Measurements from ENCODE around the gene PYGO2. TPM values are rescaled to one million over a fixed set of nuclear protein-coding genes. Genes with fewer than 3 reads are reported as not detected.
A peak's percentile ranks its signal among the peaks of the same experiment; 100 is the strongest.

PYGO2 gene
- total RNA-seq, 1 donor from 2014 or later, result 19.2 TPM

DNA sequence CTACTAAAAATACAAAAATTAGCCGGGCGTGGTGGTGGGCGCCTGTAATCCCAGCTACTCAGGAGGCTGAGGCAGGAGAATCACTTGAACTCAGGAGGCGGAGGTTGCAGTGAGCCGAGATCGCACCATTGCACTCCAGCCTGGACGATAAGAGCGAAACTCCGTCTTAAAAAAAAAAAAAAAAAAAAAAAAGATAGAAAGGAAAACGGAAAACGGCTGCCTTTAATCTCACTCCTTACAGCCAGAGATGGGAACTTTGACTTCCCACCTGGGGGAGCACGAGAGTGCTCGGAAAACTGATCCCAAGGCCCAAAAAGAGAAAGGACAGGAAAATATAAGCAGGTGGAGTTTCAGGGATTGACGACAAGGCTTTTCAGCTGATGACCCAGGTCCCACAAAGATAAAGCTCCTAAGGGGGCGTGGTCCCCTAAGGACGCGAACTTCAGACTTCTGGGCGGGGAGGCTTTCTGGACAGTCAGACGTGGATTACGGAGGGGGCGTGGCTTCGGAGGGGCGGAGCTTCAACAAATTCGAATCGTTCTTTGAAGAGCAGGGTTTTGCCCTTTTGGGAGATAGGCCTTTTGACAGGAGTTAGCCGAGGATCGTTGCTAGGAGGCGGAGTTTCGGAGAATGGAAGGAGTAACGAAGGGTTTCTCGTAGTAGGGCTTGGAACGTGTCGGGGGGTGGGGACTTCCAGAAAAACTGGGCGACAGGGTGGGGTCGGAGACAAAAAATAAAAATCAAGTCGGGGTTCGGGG is 11.9 kb upstream of the PYGO2 start:
- H3K27me3 ChIP-seq, result no peaks in the 10 kb centered on the region
- DNase-seq (ENCODE audit: extremely low spot score in 2 of 2), result peak in 1 of 2 donors; percentile 99
- H3K4me1 ChIP-seq, result peaks cover 49% of the 10 kb centered on the region
- no peaks in the 10 kb centered on the region for H3K36me3 ChIP-seq
- H3K4me3 ChIP-seq, result peak overlapping the region; percentile 66 to 72
- peak; percentile 14 to 56 for TF ChIP-seq POLR2A (IDR thresholded peaks at IDR 0.05)
- TF ChIP-seq, protein P1, sequence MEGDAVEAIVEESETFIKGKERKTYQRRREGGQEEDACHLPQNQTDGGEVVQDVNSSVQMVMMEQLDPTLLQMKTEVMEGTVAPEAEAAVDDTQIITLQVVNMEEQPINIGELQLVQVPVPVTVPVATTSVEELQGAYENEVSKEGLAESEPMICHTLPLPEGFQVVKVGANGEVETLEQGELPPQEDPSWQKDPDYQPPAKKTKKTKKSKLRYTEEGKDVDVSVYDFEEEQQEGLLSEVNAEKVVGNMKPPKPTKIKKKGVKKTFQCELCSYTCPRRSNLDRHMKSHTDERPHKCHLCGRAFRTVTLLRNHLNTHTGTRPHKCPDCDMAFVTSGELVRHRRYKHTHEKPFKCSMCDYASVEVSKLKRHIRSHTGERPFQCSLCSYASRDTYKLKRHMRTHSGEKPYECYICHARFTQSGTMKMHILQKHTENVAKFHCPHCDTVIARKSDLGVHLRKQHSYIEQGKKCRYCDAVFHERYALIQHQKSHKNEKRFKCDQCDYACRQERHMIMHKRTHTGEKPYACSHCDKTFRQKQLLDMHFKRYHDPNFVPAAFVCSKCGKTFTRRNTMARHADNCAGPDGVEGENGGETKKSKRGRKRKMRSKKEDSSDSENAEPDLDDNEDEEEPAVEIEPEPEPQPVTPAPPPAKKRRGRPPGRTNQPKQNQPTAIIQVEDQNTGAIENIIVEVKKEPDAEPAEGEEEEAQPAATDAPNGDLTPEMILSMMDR (IDR thresholded peaks at IDR 0.05), result peak in 1 of 3 experiments; percentile 8
- peak in 1 of 2 donors; percentile 56 for TF ChIP-seq POLR2AphosphoS5 (IDR thresholded peaks at IDR 0.05; ENCODE audit: insufficient read depth in 1 of 2, low read depth in 1 of 2)
- no peaks in the 10 kb centered on the region for H3K9me3 ChIP-seq
- intact Hi-C loops (cut with DNase I), result no loop called here
- H3K27ac ChIP-seq, result peak overlapping the region; percentile 99

DNA sequence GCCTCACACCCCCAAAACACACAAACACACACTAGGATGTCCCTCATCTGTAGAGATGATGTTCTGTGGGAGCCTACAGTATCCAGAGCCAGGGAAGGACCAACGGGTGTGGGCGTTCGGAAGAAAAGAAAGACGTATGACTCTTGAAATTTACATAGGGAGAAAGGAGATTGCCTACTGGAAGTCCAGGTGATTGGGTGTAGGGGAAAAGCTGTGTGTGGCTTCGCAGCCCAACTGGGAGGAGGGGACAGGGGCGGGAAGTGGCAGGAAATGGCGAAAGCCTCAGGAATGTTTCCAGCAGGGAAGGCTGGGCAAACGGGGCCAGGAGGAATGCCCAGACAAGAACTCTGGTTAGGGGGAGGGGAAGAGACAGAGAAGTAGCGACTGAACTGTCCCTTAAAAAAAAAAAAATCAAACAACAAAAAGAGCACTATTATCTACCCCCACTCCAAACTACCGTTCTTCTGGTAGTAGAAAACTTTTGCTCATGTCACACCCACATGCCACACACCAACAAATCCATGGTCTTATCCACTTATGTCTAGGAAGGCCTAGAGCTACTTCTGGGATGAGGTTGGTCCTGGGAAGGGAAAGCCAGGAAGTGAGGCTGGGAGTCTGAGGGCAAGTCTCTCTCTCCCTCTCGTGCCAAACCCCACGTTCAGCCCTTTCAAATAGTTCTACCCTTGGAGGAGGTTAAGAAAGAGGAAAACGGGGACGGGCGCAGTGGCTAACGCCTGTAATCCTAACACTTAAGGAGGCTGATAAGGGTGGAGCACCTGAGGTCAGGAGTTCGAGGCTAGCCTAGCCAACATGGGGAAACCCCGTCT is 11.1 kb upstream of the PYGO2 start:
- H3K36me3 ChIP-seq, result no peaks in the 10 kb centered on the region
- H3K4me1 ChIP-seq, result peaks cover 57% of the 10 kb centered on the region
- peak overlapping the region; percentile 99 for H3K27ac ChIP-seq
- no peak for DNase-seq (ENCODE audit: extremely low spot score in 2 of 2)
- intact Hi-C loops (cut with DNase I), result no loop called here
- H3K27me3 ChIP-seq, result no peaks in the 10 kb centered on the region
- no peaks in the 10 kb centered on the region for H3K9me3 ChIP-seq
- peak; percentile 52 to 82 for TF ChIP-seq POLR2AphosphoS5 (IDR thresholded peaks at IDR 0.05; ENCODE audit: insufficient read depth in 1 of 2, low read depth in 1 of 2)
- no peak for TF ChIP-seq POLR2A (IDR thresholded peaks at IDR 0.05)
- peak overlapping the region; percentile 66 to 72 for H3K4me3 ChIP-seq

DNA sequence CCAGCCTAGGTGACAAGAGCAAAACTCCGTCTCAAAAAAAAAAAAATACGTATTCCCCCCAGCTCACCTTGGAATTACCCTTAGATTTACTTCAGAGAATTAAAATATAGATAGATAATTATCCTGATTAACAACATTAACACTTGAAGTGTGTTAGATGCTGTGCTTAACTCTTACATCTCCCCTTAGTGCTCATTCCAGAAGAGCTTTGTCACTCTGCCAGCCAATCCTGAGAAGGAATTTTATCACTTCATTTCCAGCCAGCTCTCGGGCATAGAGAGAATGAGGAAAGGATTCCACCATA is 10.6 kb upstream of the PYGO2 start:
- peaks cover 62% of the 10 kb centered on the region for H3K4me1 ChIP-seq

DNA sequence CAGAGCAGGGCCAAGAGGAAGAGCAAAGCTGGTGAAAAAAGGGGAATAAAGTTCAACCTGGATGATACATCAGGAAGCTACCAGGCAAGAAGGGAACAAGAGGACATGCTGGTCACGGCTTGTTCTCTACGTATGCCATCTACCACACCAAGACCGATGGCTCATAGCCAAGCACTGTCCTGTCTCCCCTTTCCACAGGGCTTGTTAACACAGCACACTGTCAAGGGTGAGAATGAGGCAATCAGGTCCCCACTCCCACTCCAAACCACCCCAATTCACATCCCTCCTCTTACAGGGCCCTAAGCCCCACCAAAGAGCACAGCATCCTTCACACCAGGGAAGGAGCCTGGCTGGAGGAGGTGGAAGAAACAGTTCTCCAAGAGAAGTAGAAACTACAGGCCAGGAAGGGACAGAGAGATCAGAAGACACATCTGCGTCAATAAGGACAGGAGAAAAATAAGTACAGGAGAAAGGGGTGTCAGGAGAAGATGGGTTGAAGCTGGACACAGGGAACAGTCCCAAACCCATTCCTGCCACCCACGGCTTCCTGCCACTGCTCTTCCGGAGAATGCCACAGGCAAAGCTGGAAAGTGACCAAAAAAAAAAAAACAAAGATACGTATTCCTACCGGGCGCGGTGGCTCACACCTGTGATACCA is 9.9 kb upstream of the PYGO2 start:
- Histone ChIP-seq H3K9me3 (no peaks in the 10 kb centered on the region), H3K27ac (peak overlapping the region; percentile 99), H3K4me3 (peak overlapping the region; percentile 46 to 72), H3K27me3 (no peaks in the 10 kb centered on the region), H3K4me1 (peaks cover 65% of the 10 kb centered on the region), H3K36me3 (peaks cover 0 to 6% of the 10 kb centered on the region in 2 donors)
- TF ChIP-seq POLR2AphosphoS5 (IDR thresholded peaks at IDR 0.05; ENCODE audit: insufficient read depth in 1 of 2, low read depth in 1 of 2), result no peak
- TF ChIP-seq POLR2A (IDR thresholded peaks at IDR 0.05), result no peak
- TF ChIP-seq, protein P1 (IDR thresholded peaks at IDR 0.05), result no peak
- intact Hi-C loops (cut with DNase I), result no loop called here
- no peak for DNase-seq (ENCODE audit: extremely low spot score in 2 of 2)

More for the DNA sequence above, 10.6 kb upstream of the PYGO2 start:
- Histone ChIP-seq H3K36me3 (peaks cover 0 to under 1% of the 10 kb centered on the region in 2 donors), H3K9me3 (no peaks in the 10 kb centered on the region), H3K4me3 (peak overlapping the region; percentile 66 to 72), H3K27me3 (no peaks in the 10 kb centered on the region), H3K27ac (peak overlapping the region; percentile 99)
- DNase-seq (ENCODE audit: extremely low spot score in 2 of 2), result no peak
- intact Hi-C loops (cut with DNase I), result no loop called here
- no peak for TF ChIP-seq POLR2A (IDR thresholded peaks at IDR 0.05)
- TF ChIP-seq, protein P1 (IDR thresholded peaks at IDR 0.05), result no peak
- TF ChIP-seq POLR2AphosphoS5 (IDR thresholded peaks at IDR 0.05; ENCODE audit: insufficient read depth in 1 of 2, low read depth in 1 of 2), result no peak

DNA sequence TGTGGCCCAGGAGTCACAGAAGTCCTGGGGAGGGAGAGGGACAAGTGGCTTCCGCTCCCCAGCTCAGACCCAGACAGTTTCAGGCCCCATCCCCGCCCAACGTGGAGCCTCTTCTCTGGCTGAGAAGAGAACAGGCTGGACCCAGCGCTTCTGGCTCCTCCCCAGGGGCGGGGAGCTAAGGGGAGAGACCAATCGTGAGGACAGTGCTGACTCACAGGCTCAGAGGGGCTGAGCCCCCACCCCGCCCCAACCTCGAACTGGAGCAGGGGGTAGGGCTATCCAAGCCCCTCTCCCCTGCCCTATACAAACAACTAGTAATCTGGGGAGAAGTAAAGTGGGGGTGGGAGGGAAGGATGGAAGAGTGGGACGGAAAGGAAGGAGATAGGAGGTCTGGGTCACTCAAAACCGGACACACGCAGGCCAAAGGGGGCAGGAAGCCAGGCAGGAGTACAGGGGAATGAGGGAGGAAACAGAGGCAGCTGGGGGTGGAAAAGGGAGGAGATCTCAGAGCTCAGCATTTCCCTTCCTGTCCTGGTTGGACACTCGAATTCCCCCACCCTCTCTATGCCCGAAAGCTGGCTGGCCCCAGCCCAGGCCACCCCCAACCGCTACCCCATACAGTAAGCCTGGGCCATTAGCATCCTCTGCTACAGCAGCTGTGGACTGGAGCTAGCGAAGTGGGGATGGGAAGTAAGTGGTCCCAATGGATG is 9.2 kb upstream of the PYGO2 start, which contains the start of gene SHC1:
Gene SHC1 (minus strand): TSS at position 117 of the 710 bp plus-strand sequence. CDS start 221 bp downstream, outside the sequence.
- intact Hi-C loops (cut with DNase I), result no loop called here
- peaks cover 0 to 13% of the 10 kb centered on the region in 2 donors for H3K36me3 ChIP-seq
- H3K9me3 ChIP-seq, result no peaks in the 10 kb centered on the region
- H3K4me3 ChIP-seq, result peak within 1 kb of the TSS; percentile 46 to 58
- peak in 1 of 2 donors; percentile 97 for DNase-seq (ENCODE audit: extremely low spot score in 2 of 2)
- H3K27me3 ChIP-seq, result no peaks in the 10 kb centered on the region
- H3K4me1 ChIP-seq, result peaks cover 65% of the 10 kb centered on the region
- TF ChIP-seq POLR2AphosphoS5 (IDR thresholded peaks at IDR 0.05; ENCODE audit: insufficient read depth in 1 of 2, low read depth in 1 of 2), result peak; percentile 88 to 99
- peak; percentile 13 to 93 for TF ChIP-seq POLR2A (IDR thresholded peaks at IDR 0.05)
- TF ChIP-seq, protein P1 (IDR thresholded peaks at IDR 0.05), result no peak
- peak within 1 kb of the TSS; percentile 99 for H3K27ac ChIP-seq
